ENCODE results near the gene MASP1. TPM values are rescaled to one million over a fixed set of nuclear protein-coding genes. Genes with fewer than 3 reads are reported as not detected.

MASP1 gene
- total RNA-seq, 4 donors from 2014 or later: 0.92 to 4.6 (median 1.2) TPM

DNA sequence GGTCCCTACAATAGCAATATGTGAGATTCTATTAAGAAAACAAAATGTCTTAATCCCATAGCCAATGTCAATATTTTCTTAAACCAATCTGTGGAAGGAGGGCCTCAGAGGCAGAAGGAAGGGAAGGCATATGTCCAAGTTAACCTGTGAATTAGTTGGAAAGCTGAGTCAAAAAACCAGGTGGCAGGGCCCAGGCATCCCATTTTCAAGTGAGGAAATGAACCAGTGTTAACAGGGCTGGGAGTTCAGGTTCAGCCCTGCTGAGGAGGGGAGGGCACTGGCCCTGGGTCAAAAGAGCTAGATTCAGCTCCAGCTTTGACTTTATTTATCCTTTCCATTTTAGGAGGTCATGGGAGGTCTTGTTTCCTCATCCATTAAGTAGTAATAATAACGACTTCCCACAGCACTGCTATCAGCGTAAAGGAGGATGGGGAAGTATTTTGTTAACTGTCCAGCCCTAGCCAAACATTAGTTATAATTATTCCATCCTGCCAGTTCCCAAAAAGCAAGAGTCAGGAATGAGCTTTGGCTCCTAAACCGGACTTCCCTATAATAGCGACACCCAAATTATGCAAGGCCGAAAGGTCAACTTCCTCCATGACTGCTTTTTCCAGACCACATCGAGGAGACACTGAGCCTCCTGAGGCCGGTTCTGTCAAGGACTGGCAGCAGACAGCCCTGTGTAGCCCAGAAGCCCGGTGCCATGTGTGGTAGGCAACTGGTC, 3.2 kb downstream of the MASP1 start:
- 39 to 61% methylated on average over 6 to 8 of the region's 8 CpGs for WGBS, 2 donors
- intact Hi-C loops (cut with DNase I): no loop called here

DNA sequence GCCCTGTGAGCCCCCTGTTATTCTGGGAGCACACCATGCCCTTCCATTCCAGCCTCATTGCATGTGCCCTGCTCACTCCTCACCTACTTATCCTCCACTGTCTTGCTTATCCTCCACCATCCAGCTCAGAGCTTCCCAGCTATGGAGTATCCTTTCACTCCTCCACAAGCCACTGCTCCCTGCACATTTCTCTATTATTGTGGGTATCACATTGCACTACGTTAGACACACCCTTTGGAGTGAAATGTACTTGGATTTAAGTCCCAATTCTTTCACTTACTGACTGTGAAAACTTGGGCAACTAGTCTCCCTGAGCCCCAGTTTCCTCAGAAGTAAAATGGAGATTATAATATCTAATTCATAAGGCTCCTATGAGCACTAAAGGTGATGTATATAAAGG, 4.3 kb downstream of the MASP1 start:
- H3K9me3 ChIP-seq: no peaks in the 10 kb centered on the region
- 44 to 58% methylated on average over 1 of the region's 1 CpG for WGBS, 2 donors
- no peak for TF ChIP-seq POLR2A (IDR thresholded peaks at IDR 0.05)
- TF ChIP-seq, protein P1, sequence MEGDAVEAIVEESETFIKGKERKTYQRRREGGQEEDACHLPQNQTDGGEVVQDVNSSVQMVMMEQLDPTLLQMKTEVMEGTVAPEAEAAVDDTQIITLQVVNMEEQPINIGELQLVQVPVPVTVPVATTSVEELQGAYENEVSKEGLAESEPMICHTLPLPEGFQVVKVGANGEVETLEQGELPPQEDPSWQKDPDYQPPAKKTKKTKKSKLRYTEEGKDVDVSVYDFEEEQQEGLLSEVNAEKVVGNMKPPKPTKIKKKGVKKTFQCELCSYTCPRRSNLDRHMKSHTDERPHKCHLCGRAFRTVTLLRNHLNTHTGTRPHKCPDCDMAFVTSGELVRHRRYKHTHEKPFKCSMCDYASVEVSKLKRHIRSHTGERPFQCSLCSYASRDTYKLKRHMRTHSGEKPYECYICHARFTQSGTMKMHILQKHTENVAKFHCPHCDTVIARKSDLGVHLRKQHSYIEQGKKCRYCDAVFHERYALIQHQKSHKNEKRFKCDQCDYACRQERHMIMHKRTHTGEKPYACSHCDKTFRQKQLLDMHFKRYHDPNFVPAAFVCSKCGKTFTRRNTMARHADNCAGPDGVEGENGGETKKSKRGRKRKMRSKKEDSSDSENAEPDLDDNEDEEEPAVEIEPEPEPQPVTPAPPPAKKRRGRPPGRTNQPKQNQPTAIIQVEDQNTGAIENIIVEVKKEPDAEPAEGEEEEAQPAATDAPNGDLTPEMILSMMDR (IDR thresholded peaks at IDR 0.05): no peak
- H3K4me3 ChIP-seq: no peak overlapping the region
- H3K36me3 ChIP-seq: no peaks in the 10 kb centered on the region
- no peak overlapping the region for H3K27ac ChIP-seq
- H3K27me3 ChIP-seq: peaks cover 0 to 12% (median 0%) of the 10 kb centered on the region in 4 donors
- DNase-seq: no peak
- intact Hi-C loops (cut with DNase I): no loop called here
- peaks cover 3 to 15% (median 6%) of the 10 kb centered on the region in 3 donors for H3K4me1 ChIP-seq

More for the DNA sequence above, 3.2 kb downstream of the MASP1 start:
- Histone ChIP-seq H3K4me3 (no peak overlapping the region), H3K27me3 (peaks cover 0 to 15% (median 0%) of the 10 kb centered on the region in 4 donors), H3K27ac (peak overlapping the region in 1 of 4 donors; percentile 43), H3K9me3 (no peaks in the 10 kb centered on the region), H3K4me1 (peaks cover 3 to 15% (median 6%) of the 10 kb centered on the region in 3 donors), H3K36me3 (no peaks in the 10 kb centered on the region)
- no peak for DNase-seq
- TF ChIP-seq POLR2A (IDR thresholded peaks at IDR 0.05): no peak

DNA sequence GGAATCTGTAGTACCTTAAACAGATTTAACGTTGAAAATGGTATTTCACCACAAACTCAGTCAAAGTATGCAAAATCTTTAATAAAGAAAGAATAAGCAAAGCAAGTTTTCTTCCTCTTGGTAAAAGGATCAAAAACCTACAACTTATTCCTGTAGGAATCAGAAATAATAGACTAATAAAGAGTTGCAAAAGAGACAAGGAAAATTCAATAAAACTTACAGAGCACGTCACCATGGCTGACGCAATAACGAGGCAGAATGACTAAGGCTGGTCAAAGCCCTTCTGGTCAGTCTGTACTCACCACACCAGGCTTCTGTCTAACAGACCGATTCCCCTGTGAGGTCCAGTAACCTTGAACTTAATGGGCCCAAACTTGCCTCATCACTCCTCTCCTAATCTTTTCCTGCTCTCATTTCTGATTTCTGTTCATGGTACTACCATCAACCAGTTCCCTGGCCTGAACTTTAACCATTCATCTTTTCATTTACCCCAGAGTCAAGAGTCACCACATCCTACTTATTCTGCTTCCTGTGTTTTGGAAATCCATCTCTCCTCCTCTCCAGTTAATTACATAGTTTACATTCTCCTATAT, 5.0 kb downstream of the MASP1 start:
- Histone ChIP-seq H3K27me3 (peaks cover 0 to 7% (median 0%) of the 10 kb centered on the region in 4 donors), H3K9me3 (no peaks in the 10 kb centered on the region), H3K36me3 (no peaks in the 10 kb centered on the region), H3K4me3 (no peak overlapping the region), H3K27ac (no peak overlapping the region), H3K4me1 (peaks cover 3 to 14% (median 4%) of the 10 kb centered on the region in 3 donors)
- TF ChIP-seq, protein P1 (IDR thresholded peaks at IDR 0.05): no peak
- TF ChIP-seq POLR2A (IDR thresholded peaks at IDR 0.05): no peak
- intact Hi-C loops (cut with DNase I): no loop called here
- no peak for DNase-seq
- WGBS, 2 donors: 76 to 85% methylated on average over 5 of the region's 5 CpGs

DNA sequence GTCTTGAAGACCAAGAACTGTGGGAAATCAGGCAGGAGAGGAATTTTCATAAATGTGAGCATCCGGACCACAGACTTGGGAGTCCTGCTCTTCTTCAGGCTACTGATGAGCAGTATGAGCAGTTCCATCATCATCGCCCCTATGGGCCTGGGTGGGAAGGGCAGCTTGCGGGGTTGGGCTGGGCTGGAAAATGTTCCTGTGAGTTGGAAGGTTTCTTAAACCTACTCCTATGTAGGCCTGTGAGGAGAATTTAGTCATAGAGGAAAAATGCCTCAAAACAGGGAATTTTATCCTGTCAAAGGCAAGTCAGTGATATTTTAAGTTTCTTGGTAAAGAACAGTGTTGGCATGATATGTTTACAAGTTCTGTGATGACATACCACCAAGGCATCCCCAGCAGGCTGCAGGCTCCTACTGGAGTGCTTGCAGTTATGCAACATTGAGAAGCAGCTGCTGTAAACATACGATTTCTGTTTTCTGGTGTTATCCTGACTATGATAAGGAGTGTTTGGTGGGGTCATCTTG, 10.3 kb downstream of the MASP1 start:
- Histone ChIP-seq H3K27me3 (no peaks in the 10 kb centered on the region), H3K36me3 (no peaks in the 10 kb centered on the region), H3K4me3 (no peak overlapping the region), H3K27ac (peak overlapping the region in 2 of 4 donors; percentile 11 to 57), H3K4me1 (peaks cover 0 to 4% (median 0%) of the 10 kb centered on the region in 3 donors), H3K9me3 (no peaks in the 10 kb centered on the region)
- TF ChIP-seq POLR2A (IDR thresholded peaks at IDR 0.05): no peak
- TF ChIP-seq, protein P1 (IDR thresholded peaks at IDR 0.05): peak in 1 of 6 experiments; percentile 4
- DNase-seq: no peak
- 76 to 79% methylated on average over 1 to 4 of the region's 4 CpGs for WGBS, 2 donors
- intact Hi-C loops (cut with DNase I): no loop called here

DNA sequence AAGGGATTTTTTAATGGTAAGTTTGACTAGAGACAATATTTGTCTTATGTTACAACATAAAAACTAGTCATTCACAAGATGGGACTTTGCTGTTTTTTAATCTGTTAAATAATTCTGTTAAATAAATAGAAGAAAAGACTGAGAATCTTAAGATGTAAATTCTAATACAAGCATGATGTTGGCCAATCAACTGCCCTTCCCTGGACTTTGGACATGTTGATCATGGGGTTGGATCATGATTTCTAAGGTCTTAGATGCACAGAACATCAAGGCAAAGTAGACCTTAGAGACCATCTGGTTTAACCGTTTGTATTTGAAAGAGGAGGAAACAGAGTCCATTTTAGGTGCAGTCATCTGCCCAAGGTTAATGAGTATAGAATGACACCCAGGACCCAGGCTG, 10.9 kb downstream of the MASP1 start:
- no peak for DNase-seq
- Histone ChIP-seq H3K27ac (peak overlapping the region in 1 of 4 donors; percentile 57), H3K4me3 (no peak overlapping the region), H3K4me1 (peaks cover 0 to 4% (median 0%) of the 10 kb centered on the region in 3 donors), H3K9me3 (no peaks in the 10 kb centered on the region), H3K36me3 (no peaks in the 10 kb centered on the region), H3K27me3 (peaks cover 0 to 2% (median 0%) of the 10 kb centered on the region in 4 donors)
- intact Hi-C loops (cut with DNase I): no loop called here
- 77 to 85% methylated on average over 1 of the region's 1 CpG for WGBS, 2 donors
- no peak for TF ChIP-seq POLR2A (IDR thresholded peaks at IDR 0.05)
- TF ChIP-seq, protein P1 (IDR thresholded peaks at IDR 0.05): no peak
